IMR-90 (cell line): ENCODE results near the gene TMEM50A. TPM values are rescaled to one million over a fixed set of nuclear protein-coding genes. Genes with fewer than 3 reads are reported as not detected.

Source experiments
- ATAC-seq: fragments of 200-7000 bp; cut with Tn5 transposase; 2 replicates; pipeline ENCODE4 v1.9.1; 2020; ENCODE audit warnings: low read depth, mild to moderate bottlenecking, moderate library complexity
- BruUV-seq: library from RNA; stranded (reverse); fragments of 400-500 nt; replicated peaks from 2 replicates; lab custom pipeline; 2021; lab: Mats Ljungman, UMichigan
- CTCF ChIA-PET: fragments of 300-600 bp; formaldehyde crosslinking; extraction: SDS; loops from one replicate; lab custom pipeline; 2021; ENCODE audit warnings: antibody characterized with exemption; lab: Yijun Ruan, JAX
- POLR2A ChIA-PET: fragments of 300-600 bp; sonication (Branson Sonifier 250); formaldehyde crosslinking; loops from one replicate; lab custom pipeline; 2022; ENCODE audit warnings: antibody characterized with exemption; ENCODE audit not compliant: unreplicated experiment; lab: Charles Lee
- DNase-seq: peaks from one replicate; pipeline ENCODE4 v3.0.0; 2013
- H2AFZ ChIP-seq: replicated peaks from 2 replicates; pipeline ENCODE3; 2013; ENCODE audit warnings: low read length, mild to moderate bottlenecking; ENCODE audit not compliant: poor library complexity
- H2AK5ac ChIP-seq: 2 replicates; pipeline ENCODE4 v1.6.1; 2013; ENCODE audit warnings: low read depth, low read length, inconsistent platforms
- H2AK9ac ChIP-seq: replicated peaks from 2 replicates; pipeline ENCODE3; 2013; ENCODE audit warnings: mild to moderate bottlenecking, low read depth, low read length, moderate library complexity; ENCODE audit not compliant: poor library complexity
- H2BK120ac ChIP-seq: 2 replicates; pipeline ENCODE4 v1.6.1; 2013; ENCODE audit warnings: low read depth, low read length, inconsistent platforms
- H2BK15ac ChIP-seq: 3 replicates; pipeline ENCODE4 v1.6.1; 2013; ENCODE audit warnings: low read depth, low read length, inconsistent platforms
- H2BK20ac ChIP-seq: 2 replicates; pipeline ENCODE4 v1.6.1; 2013; ENCODE audit warnings: low read depth, mild to moderate bottlenecking, inconsistent platforms, low read length, moderate library complexity
- H2BK5ac ChIP-seq: 2 replicates; pipeline ENCODE4 v1.6.1; 2013; ENCODE audit warnings: mild to moderate bottlenecking, low read depth, low read length, inconsistent platforms; ENCODE audit not compliant: poor library complexity, severe bottlenecking
- H3K14ac ChIP-seq: replicated peaks from 2 replicates; pipeline ENCODE4 v1.6.1; 2013; ENCODE audit warnings: low read depth, low read length, inconsistent platforms
- H3K18ac ChIP-seq: 2 replicates; pipeline ENCODE4 v1.6.1; 2013; ENCODE audit warnings: low read depth, low read length, control low read depth
- H3K23ac ChIP-seq: 2 replicates; pipeline ENCODE4 v1.6.1; 2013; ENCODE audit warnings: low read depth, low read length, inconsistent platforms
- H3K27ac ChIP-seq: 2 replicates; pipeline ENCODE4 v1.5.1; 2013; ENCODE audit warnings: mild to moderate bottlenecking, control low read depth, low read length; ENCODE audit not compliant: insufficient read depth
- H3K27me3 ChIP-seq: 2 replicates; pipeline ENCODE4 v1.6.1; 2013; ENCODE audit warnings: low read length; ENCODE audit not compliant: control insufficient read depth, insufficient read depth
- H3K36me3 ChIP-seq: 2 replicates; pipeline ENCODE4 v1.6.1; 2013; ENCODE audit warnings: low read length, mixed read lengths; ENCODE audit not compliant: control insufficient read depth, insufficient read depth
- H3K4ac ChIP-seq: 2 replicates; pipeline ENCODE4 v1.6.1; 2013; ENCODE audit warnings: low read depth, low read length, inconsistent platforms
- H3K4me1 ChIP-seq: 2 replicates; pipeline ENCODE4 v1.6.1; 2013; ENCODE audit warnings: low read length, mixed read lengths; ENCODE audit not compliant: control insufficient read depth, insufficient read depth
- H3K4me2 ChIP-seq: 2 replicates; pipeline ENCODE4 v1.6.1; 2013; ENCODE audit warnings: low read depth, mild to moderate bottlenecking, control low read depth, low read length, moderate library complexity
- H3K4me3 ChIP-seq: 2 replicates; pipeline ENCODE4 v1.5.1; 2013; ENCODE audit warnings: low read depth, mild to moderate bottlenecking, control low read depth, low read length, moderate library complexity; ENCODE audit not compliant: insufficient read depth
- H3K56ac ChIP-seq: 2 replicates; pipeline ENCODE4 v1.6.1; 2013; ENCODE audit warnings: low read length, inconsistent platforms; ENCODE audit not compliant: insufficient read depth; ENCODE audit errors: extremely low read depth
- H3K79me1 ChIP-seq, 2 experiments: 2 replicates each; pipeline ENCODE4 v1.6.1; 2013; ENCODE audit warnings: low read length in 2 of 2, inconsistent platforms in 1 of 2, low read depth in 1 of 2
- H3K9ac ChIP-seq: 2 replicates; pipeline ENCODE4 v1.6.1; 2013; ENCODE audit warnings: low read depth, low read length, control low read depth
- H3K9me1 ChIP-seq: 2 replicates; pipeline ENCODE4 v1.6.1; 2013; ENCODE audit warnings: low read length, inconsistent platforms; ENCODE audit not compliant: insufficient read depth
- H3K9me3 ChIP-seq: 2 replicates; pipeline ENCODE4 v1.6.1; 2013; ENCODE audit warnings: low read length; ENCODE audit not compliant: control insufficient read depth, insufficient read depth
- H4K20me1 ChIP-seq: 2 replicates; pipeline ENCODE4 v1.6.1; 2013; ENCODE audit warnings: low read length, inconsistent platforms; ENCODE audit not compliant: insufficient read depth
- H4K5ac ChIP-seq: 2 replicates; pipeline ENCODE4 v1.6.1; 2013; ENCODE audit warnings: mild to moderate bottlenecking, low read depth, low read length, control low read depth
- H4K8ac ChIP-seq, 2 experiments: 2 replicates each; pipeline ENCODE4 v1.6.1; 2013; ENCODE audit warnings: low read depth in 2 of 2, low read length in 2 of 2, control low read depth in 1 of 2, inconsistent platforms in 1 of 2
- H4K91ac ChIP-seq: 2 replicates; pipeline ENCODE4 v1.6.1; 2013; ENCODE audit warnings: low read depth, low read length, inconsistent platforms; ENCODE audit not compliant: insufficient read depth
- CHD1 ChIP-seq: IDR thresholded peaks from 2 replicates; pipeline ENCODE4 v1.6.1; 2012; ENCODE audit warnings: low read depth, low read length, improper control_type of control experiment
- MAZ ChIP-seq: IDR thresholded peaks from 2 replicates; pipeline ENCODE4 v1.6.1; 2012; ENCODE audit warnings: low read depth, mild to moderate bottlenecking, low read length, improper control_type of control experiment, moderate library complexity, borderline replicate concordance
- RFX5 ChIP-seq: IDR thresholded peaks from 2 replicates; pipeline ENCODE4 v1.8.0; 2012; ENCODE audit warnings: low read depth, mild to moderate bottlenecking, low read length, moderate library complexity
- WGBS, 2 experiments: methylation state at CpG; one replicate each; pipeline versions ENCODE4 v1.1.5 to v1.1.7; 2013; ENCODE audit warnings: missing lambda C conversion rate in 2 of 2; ENCODE audit not compliant: insufficient read length in 1 of 2; ENCODE audit errors: extremely low coverage in 2 of 2; 5-methylcytosine and 5-hydroxymethylcytosine counted together
- dilution Hi-C: fragments of 300-500 bp; cut with HindIII; formaldehyde crosslinking; loops from one replicate; pipeline ENCODE4 v1.14.3; 2018; ENCODE audit warnings: low sequenced_read_pairs; ENCODE audit not compliant: unreplicated experiment
- in situ Hi-C: fragments of 300-500 bp; cut with MboI; formaldehyde crosslinking; loops from 3 replicates; pipeline ENCODE4 v1.14.3; 2019; ENCODE audit warnings: low sequenced_read_pairs, inconsistent platforms, mixed read lengths
- intact Hi-C: fragments of 100-400 bp; cut with micrococcal nuclease; formaldehyde crosslinking; loops from 2 replicates; pipeline ENCODE4 v1.10.0; 2022
- polyA plus RNA-seq, 3 experiments: library from polyadenylated mRNA; depleted of rRNA; stranded (reverse); fragments of >200 nt; gene quantifications; 2 replicates each; pipeline ENCODE4 v1.2.3, GENCODE V29; 2012; ENCODE audit warnings: low replicate concordance in 1 of 3
- total RNA-seq: library from RNA; depleted of rRNA; stranded (reverse); fragments of >200 nt; gene quantifications from 2 replicates; pipeline ENCODE4 v1.2.3, GENCODE V29; 2012

Gene TMEM50A
- total and polyA plus RNA-seq, 2 of the 4 experiments (the other 2 are of a cell fraction) = 48.4 to 63.9 TPM

- no peak overlapping the region for H4K8ac ChIP-seq
- H3K4me3 ChIP-seq = peak overlapping the region; percentile 96
- no peak overlapping the region for H2AFZ ChIP-seq
- peaks cover 4% of the 10 kb centered on the region for H3K4me1 ChIP-seq
- dilution Hi-C loops = no loop called here
- no peak overlapping the region; the same call in 1 of the 2 replicates for H3K18ac ChIP-seq
- no peak overlapping the region for H2BK120ac ChIP-seq
- ChIA-PET POLR2A (no interaction called here), CTCF (no interaction called here)
- ATAC-seq (no peak), DNase-seq (no peak)
- 0 out of 2 replicates have a peak overlapping the region, but pooled peaks have one; percentile 20 for H3K14ac ChIP-seq
- no peaks in the 10 kb centered on the region for H3K27me3 ChIP-seq
- H4K91ac ChIP-seq = no peak overlapping the region
- no peak overlapping the region for H2AK9ac ChIP-seq
- intact Hi-C loops = no loop called here
- H3K79me1 ChIP-seq = peaks cover 11 to 19% of the 10 kb centered on the region in 2 experiments
- H3K56ac ChIP-seq = no peak overlapping the region
- in situ Hi-C loops = no loop called here
- H3K4me2 ChIP-seq = peak overlapping the region; percentile 97
- H2BK15ac ChIP-seq = no peak overlapping the region
- no peak overlapping the region for H2BK20ac ChIP-seq
- H2AK5ac ChIP-seq = no peak overlapping the region
- no peak overlapping the region for H3K23ac ChIP-seq
- BruUV-seq = no TSS peak
- H4K20me1 ChIP-seq = peaks cover 17% of the 10 kb centered on the region; the same call in 1 of the 2 replicates
- H3K9me1 ChIP-seq = 0 out of 2 replicates have a peak, but pooled peaks cover 3% of the 10 kb centered on the region
- no peak for TF ChIP-seq CHD1
- no peak for TF ChIP-seq MAZ
- no peak for TF ChIP-seq RFX5
- peaks cover 2% of the 10 kb centered on the region; the same call in 1 of the 2 replicates for H3K36me3 ChIP-seq
- H3K27ac ChIP-seq = peak overlapping the region; percentile 95; the same call in 1 of the 2 replicates
- 0% methylated on average over 1 of the region's 6 CpGs; no CpG with 5 or more reads in 1 of the 2 experiments for WGBS, 2 experiments
- peak overlapping the region; percentile 90 for H3K9ac ChIP-seq
- peak overlapping the region; percentile 90 for H2BK5ac ChIP-seq
- no peak overlapping the region for H3K4ac ChIP-seq
- H4K5ac ChIP-seq = no peak overlapping the region
- H3K9me3 ChIP-seq = no peaks in the 10 kb centered on the region
Measured at GRCh38 chr1:25338986-25339385, 852 bp downstream of the TMEM50A start.
